Mucosa of rectum (tissue), 2 donors: Measurements from ENCODE around the gene MPO.

Source experiments
- H3K27ac ChIP-seq, 2 donors: one replicate each; pipeline ENCODE4 v1.7.0; 2013; ENCODE audit warnings: inconsistent platforms in 2 of 2, low read depth in 2 of 2, low read length in 2 of 2
- H3K27me3 ChIP-seq, 2 donors: one replicate each; pipeline ENCODE4 v1.7.0; 2013; ENCODE audit warnings: low read length in 2 of 2; ENCODE audit not compliant: control insufficient read depth in 2 of 2, insufficient read depth in 2 of 2
- H3K36me3 ChIP-seq, 2 donors: one replicate each; pipeline ENCODE4 v1.7.0; 2013; ENCODE audit warnings: low read length in 2 of 2; ENCODE audit not compliant: control insufficient read depth in 2 of 2, insufficient read depth in 2 of 2
- H3K4me1 ChIP-seq, 2 donors: one replicate each; pipeline ENCODE4 v1.7.0; 2013; ENCODE audit warnings: low read length in 2 of 2, mild to moderate bottlenecking in 1 of 2; ENCODE audit not compliant: control insufficient read depth in 2 of 2, insufficient read depth in 2 of 2
- H3K4me3 ChIP-seq, 2 donors: one replicate each; pipeline ENCODE4 v1.7.0; 2013; ENCODE audit warnings: low read length in 2 of 2
- H3K9ac ChIP-seq, 2 donors: one replicate each; pipeline ENCODE4 v1.7.0; 2013; ENCODE audit warnings: low read length in 2 of 2, low read depth in 1 of 2, mild to moderate bottlenecking in 1 of 2
- H3K9me3 ChIP-seq, 2 donors: one replicate each; pipeline ENCODE4 v1.7.0; 2013; ENCODE audit warnings: low read length in 2 of 2; ENCODE audit not compliant: control insufficient read depth in 2 of 2
- donor health status: healthy.
- donor health status: Normal muscosa, but diverticular disease.

Gene MPO

DNA sequence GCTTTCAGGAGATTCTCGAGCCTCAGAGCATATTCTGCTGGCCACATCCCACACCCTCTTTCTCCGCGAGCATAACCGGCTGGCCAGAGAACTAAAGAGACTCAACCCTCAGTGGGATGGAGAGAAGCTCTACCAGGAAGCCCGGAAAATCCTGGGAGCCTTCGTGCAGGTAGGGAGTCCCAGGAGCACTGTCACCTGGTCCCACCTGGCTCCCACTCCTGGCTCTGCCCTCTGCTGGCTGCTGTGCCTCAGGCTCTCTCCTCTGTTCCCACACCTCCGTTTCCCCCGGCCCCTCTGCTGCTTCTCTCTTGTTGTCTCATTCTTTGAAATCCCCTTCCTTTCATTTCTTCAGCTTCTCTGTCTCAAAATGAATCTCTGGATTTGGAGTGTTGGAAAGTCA is 25.9 kb downstream of the MPO start:
- H3K27me3 ChIP-seq = peaks cover 3 to 9% of the 10 kb centered on the region in 2 donors
- H3K9me3 ChIP-seq = no peaks in the 10 kb centered on the region
- H3K4me3 ChIP-seq = no peak overlapping the region
- H3K27ac ChIP-seq = no peak overlapping the region
- H3K36me3 ChIP-seq = no peaks in the 10 kb centered on the region
- no peaks in the 10 kb centered on the region for H3K4me1 ChIP-seq
- H3K9ac ChIP-seq = no peak overlapping the region

DNA sequence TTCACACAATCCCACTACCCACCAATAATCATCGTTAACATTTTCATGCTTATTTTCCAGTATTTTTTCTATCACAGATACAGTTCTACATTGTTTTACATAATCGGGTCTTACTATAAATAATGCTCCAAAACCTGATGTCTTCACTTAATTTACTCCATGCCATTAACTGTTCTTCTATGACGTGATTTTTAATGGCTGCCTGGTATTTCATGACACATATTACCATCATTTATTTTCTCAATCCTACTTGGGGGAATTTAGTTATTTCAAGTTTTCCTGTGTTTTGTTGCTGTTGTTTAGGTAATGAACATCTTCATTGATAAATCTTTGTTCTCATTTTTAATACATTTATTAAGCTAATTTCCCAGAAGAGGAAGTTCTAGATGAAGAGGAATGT is 27.7 kb downstream of the MPO start:
- H3K9ac ChIP-seq = no peak overlapping the region
- no peak overlapping the region for H3K27ac ChIP-seq
- H3K4me3 ChIP-seq = no peak overlapping the region
- no peaks in the 10 kb centered on the region for H3K9me3 ChIP-seq
- H3K4me1 ChIP-seq = peaks cover 0 to 5% of the 10 kb centered on the region in 2 donors
- H3K27me3 ChIP-seq = peaks cover 8 to 17% of the 10 kb centered on the region in 2 donors
- H3K36me3 ChIP-seq = no peaks in the 10 kb centered on the region

GRCh38 chr17:58252141-58252540 is 28.6 kb downstream of the MPO start:
- peaks cover 0 to 5% of the 10 kb centered on the region in 2 donors for H3K4me1 ChIP-seq
- H3K36me3 ChIP-seq = no peaks in the 10 kb centered on the region
- H3K27ac ChIP-seq = no peak overlapping the region
- H3K9me3 ChIP-seq = no peaks in the 10 kb centered on the region
- peaks cover 10 to 17% of the 10 kb centered on the region in 2 donors for H3K27me3 ChIP-seq
- H3K4me3 ChIP-seq = no peak overlapping the region
- no peak overlapping the region for H3K9ac ChIP-seq

- Histone ChIP-seq H3K4me3 (no peak overlapping the region), H3K27me3 (peaks cover 10 to 22% of the 10 kb centered on the region in 2 donors), H3K9ac (no peak overlapping the region), H3K4me1 (peaks cover 0 to 5% of the 10 kb centered on the region in 2 donors), H3K9me3 (no peaks in the 10 kb centered on the region), H3K27ac (no peak overlapping the region), H3K36me3 (no peaks in the 10 kb centered on the region)
Observed at GRCh38 chr17:58250344-58251011, 30.3 kb downstream of the MPO start.

DNA sequence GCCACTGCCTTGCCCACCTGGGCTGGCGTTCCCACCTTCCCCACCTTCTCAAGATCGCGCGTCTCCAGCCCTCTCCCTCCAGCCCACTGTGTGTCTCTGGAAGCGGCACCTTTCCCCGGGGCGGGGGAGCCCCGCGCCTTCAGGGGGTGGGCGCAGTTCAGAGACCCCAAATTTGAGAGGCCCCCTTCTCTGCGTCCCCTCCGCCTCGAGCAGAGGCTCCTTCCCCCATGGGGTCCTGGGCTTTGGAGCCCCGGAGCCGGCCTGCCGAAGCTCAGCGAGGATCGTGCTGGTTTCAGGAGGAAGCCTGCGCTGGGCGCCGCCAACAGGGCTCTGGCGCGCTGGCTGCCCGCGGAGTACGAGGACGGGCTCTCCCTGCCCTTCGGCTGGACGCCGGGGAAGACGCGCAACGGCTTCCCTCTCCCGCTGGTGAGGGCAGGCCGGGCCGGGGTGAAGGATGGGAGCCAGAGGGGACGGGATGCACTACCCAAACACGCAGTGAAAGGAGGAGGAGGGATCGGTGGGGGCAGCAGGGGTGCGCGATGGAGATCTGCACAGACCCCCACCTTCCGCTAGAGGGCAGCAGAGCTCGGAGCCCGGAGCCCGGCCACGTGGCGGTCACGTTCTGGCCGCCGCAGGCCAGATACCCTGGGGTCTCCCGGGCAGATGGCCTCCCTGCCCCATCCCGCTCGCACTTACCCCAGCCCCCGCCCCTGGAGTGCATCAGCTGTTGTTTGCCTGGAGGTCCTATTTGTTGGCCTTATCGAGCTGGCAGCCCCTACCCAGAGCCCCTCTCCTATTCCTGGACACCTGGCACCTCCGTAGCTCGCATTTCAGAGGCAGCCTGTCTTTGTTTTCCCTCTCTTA is 31.2 kb downstream of the MPO start:
- no peaks in the 10 kb centered on the region for H3K9me3 ChIP-seq
- H3K27ac ChIP-seq = no peak overlapping the region
- peak overlapping the region; percentile 59 for H3K4me3 ChIP-seq
- peaks cover 7 to 22% of the 10 kb centered on the region in 2 donors for H3K27me3 ChIP-seq
- H3K4me1 ChIP-seq = peaks cover 0 to 5% of the 10 kb centered on the region in 2 donors
- H3K36me3 ChIP-seq = no peaks in the 10 kb centered on the region
- H3K9ac ChIP-seq = peak overlapping the region in 1 of 2 donors; percentile 6

DNA sequence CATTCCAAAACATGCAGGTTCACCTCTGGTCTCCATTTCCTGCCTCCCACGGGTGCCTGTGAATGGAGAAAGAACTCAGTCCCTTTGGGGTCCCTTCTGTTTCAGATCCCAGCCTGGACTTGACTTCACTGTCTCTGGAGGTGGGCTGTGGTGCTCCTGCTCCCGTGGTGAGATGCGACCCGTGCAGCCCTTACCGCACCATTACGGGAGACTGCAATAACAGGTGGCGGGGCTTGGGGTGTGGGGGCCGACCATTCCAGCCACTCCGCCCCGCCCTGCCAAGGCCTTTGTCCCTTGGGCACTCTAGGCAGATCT is 31.8 kb downstream of the MPO start:
- no peaks in the 10 kb centered on the region for H3K9me3 ChIP-seq
- no peaks in the 10 kb centered on the region for H3K36me3 ChIP-seq
- no peak overlapping the region for H3K27ac ChIP-seq
- H3K4me1 ChIP-seq = peaks cover 0 to 5% of the 10 kb centered on the region in 2 donors
- H3K9ac ChIP-seq = no peak overlapping the region
- peaks cover 7 to 22% of the 10 kb centered on the region in 2 donors for H3K27me3 ChIP-seq
- no peak overlapping the region for H3K4me3 ChIP-seq

GRCh38 chr17:58247511-58248363 is 33.0 kb downstream of the MPO start:
- H3K9ac ChIP-seq = no peak overlapping the region
- no peak overlapping the region for H3K27ac ChIP-seq
- H3K27me3 ChIP-seq = peaks cover 12 to 23% of the 10 kb centered on the region in 2 donors
- H3K4me3 ChIP-seq = no peak overlapping the region
- H3K36me3 ChIP-seq = no peaks in the 10 kb centered on the region
- H3K9me3 ChIP-seq = no peaks in the 10 kb centered on the region
- peaks cover 0 to 5% of the 10 kb centered on the region in 2 donors for H3K4me1 ChIP-seq

DNA sequence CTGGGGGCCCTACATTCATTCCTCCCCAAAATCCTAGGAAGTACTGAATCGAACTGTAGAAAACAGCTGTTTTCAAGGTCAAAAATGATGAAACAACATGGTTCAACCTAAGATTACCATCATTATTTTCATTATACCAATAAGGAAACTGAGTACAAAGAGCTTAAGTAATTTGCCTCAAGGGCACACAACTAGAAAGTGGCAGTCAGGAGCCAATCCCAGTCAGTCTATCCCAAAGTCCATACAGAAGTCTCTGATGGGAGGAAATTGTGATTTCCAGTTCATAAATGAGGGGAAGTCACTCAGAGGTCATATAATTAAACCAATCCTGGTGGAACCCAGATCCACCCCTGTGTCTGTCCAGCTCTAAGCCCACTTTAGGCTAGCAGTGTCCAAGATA is 34.0 kb downstream of the MPO start:
- no peak overlapping the region for H3K4me3 ChIP-seq
- no peaks in the 10 kb centered on the region for H3K9me3 ChIP-seq
- H3K9ac ChIP-seq = no peak overlapping the region
- H3K27me3 ChIP-seq = peaks cover 18 to 30% of the 10 kb centered on the region in 2 donors
- H3K36me3 ChIP-seq = no peaks in the 10 kb centered on the region
- H3K27ac ChIP-seq = no peak overlapping the region
- peaks cover 0 to 5% of the 10 kb centered on the region in 2 donors for H3K4me1 ChIP-seq

GRCh38 chr17:58246104-58246740 is 34.5 kb downstream of the MPO start:
- Histone ChIP-seq H3K4me3 (no peak overlapping the region), H3K9me3 (no peaks in the 10 kb centered on the region), H3K9ac (no peak overlapping the region), H3K4me1 (peaks cover 0 to 5% of the 10 kb centered on the region in 2 donors), H3K36me3 (no peaks in the 10 kb centered on the region), H3K27ac (no peak overlapping the region), H3K27me3 (peaks cover 18 to 35% of the 10 kb centered on the region in 2 donors)
